HEK293 (cell line): ENCODE measurements around the gene LLCFC1.

Experiments
- CTCF ChIA-PET: fragments of 350-600 bp; formaldehyde crosslinking; extraction: SDS; loops from one replicate; lab custom pipeline; 2021; ENCODE audit warnings: antibody characterized with exemption; lab: Yijun Ruan, JAX
- POLR2A ChIA-PET: fragments of 300-600 bp; formaldehyde crosslinking; extraction: SDS; loops from one replicate; lab custom pipeline; 2020; ENCODE audit warnings: antibody characterized with exemption, inconsistent platforms; lab: Yijun Ruan, JAX
- H3K27ac ChIP-seq: fragments of 200-500 bp; sonication (Bioruptor generic); 2 replicates; pipeline ENCODE4 v1.5.1; 2014; ENCODE audit warnings: low read depth, low read length, control low read depth, inconsistent platforms; ENCODE audit errors: extremely low read depth
- H3K36me3 ChIP-seq, 2 experiments: fragments of 200-500 bp in 1 of 2; sonication (Bioruptor generic) in 1 of 2; 1 replicate in 1 of 2; 2 replicates in 1 of 2; pipeline ENCODE4 v1.5.1; 2014 to 2017; ENCODE audit warnings: inconsistent platforms in 2 of 2, low read length in 2 of 2; ENCODE audit not compliant: control insufficient read depth in 2 of 2, insufficient read depth in 1 of 2
- H3K4me1 ChIP-seq: fragments of 200-500 bp; sonication (Bioruptor generic); 2 replicates; pipeline ENCODE4 v1.5.1; 2014; ENCODE audit warnings: mild to moderate bottlenecking, low read length, inconsistent platforms; ENCODE audit not compliant: control insufficient read depth, insufficient read depth
- H3K4me3 ChIP-seq: 2 replicates; pipeline ENCODE4 v1.5.1; 2011; ENCODE audit warnings: low read depth, mild to moderate bottlenecking, control low read depth, low read length, moderate library complexity
- H3K9me3 ChIP-seq: fragments of 200-500 bp; sonication (Bioruptor generic); 2 replicates; pipeline ENCODE4 v1.5.1; 2014; ENCODE audit warnings: low read depth, low read length, inconsistent platforms; ENCODE audit not compliant: control insufficient read depth, insufficient read depth
- GLI4 ChIP-seq: fragments of 450-650 bp; formaldehyde crosslinking; IDR thresholded peaks from 2 replicates; pipeline ENCODE4 v1.5.1; 2016; ENCODE audit warnings: missing biosample characterization, missing genetic modification characterization
- KLF10 ChIP-seq: fragments of 450-650 bp; IDR thresholded peaks from 2 replicates; pipeline ENCODE4 v1.5.1; 2018; ENCODE audit warnings: missing biosample characterization, mild to moderate bottlenecking, missing genetic modification characterization
- KLF16 ChIP-seq: fragments of 450-650 bp; formaldehyde crosslinking; IDR thresholded peaks from 2 replicates; pipeline ENCODE4 v1.5.1; 2017; ENCODE audit warnings: missing biosample characterization, missing genetic modification characterization
- KLF7 ChIP-seq: fragments of 450-650 bp; formaldehyde crosslinking; IDR thresholded peaks from 2 replicates; pipeline ENCODE4 v1.5.1; 2016; ENCODE audit warnings: missing biosample characterization, missing genetic modification characterization, borderline replicate concordance
- MYNN ChIP-seq: fragments of 450-650 bp; formaldehyde crosslinking; IDR thresholded peaks from 2 replicates; pipeline ENCODE4 v1.5.1; 2016; ENCODE audit warnings: missing biosample characterization, missing genetic modification characterization, borderline replicate concordance
- SETDB1 ChIP-seq: IDR thresholded peaks from one replicate; pipeline ENCODE4 v1.6.1; 2017; ENCODE audit warnings: mild to moderate bottlenecking, low read length, moderate library complexity, mixed read lengths; ENCODE audit not compliant: insufficient read length
- TCF7L2 ChIP-seq: IDR thresholded peaks from 2 replicates; pipeline ENCODE4 v1.6.1; 2011; ENCODE audit warnings: low read depth, mild to moderate bottlenecking, inconsistent platforms, low read length, moderate library complexity, borderline replicate concordance
- YY1 ChIP-seq: fragments of 450-650 bp; formaldehyde crosslinking; IDR thresholded peaks from 2 replicates; pipeline ENCODE4 v1.5.1; 2018; ENCODE audit warnings: missing biosample characterization, missing genetic modification characterization
- ZBTB20 ChIP-seq: fragments of 450-650 bp; formaldehyde crosslinking; IDR thresholded peaks from 2 replicates; pipeline ENCODE4 v1.5.1; 2016; ENCODE audit warnings: missing biosample characterization, missing genetic modification characterization
- ZBTB21 ChIP-seq: fragments of 450-650 bp; formaldehyde crosslinking; IDR thresholded peaks from 2 replicates; pipeline ENCODE4 v1.5.1; 2017; ENCODE audit warnings: missing biosample characterization, missing genetic modification characterization
- ZFP3 ChIP-seq: fragments of 450-650 bp; formaldehyde crosslinking; IDR thresholded peaks from 2 replicates; pipeline ENCODE4 v1.5.1; 2016; ENCODE audit warnings: low read depth, missing biosample characterization, missing genetic modification characterization
- ZNF16 ChIP-seq: fragments of 450-650 bp; formaldehyde crosslinking; IDR thresholded peaks from 2 replicates; pipeline ENCODE4 v1.5.1; 2016; ENCODE audit warnings: low read depth, missing biosample characterization, missing genetic modification characterization
- ZNF169 ChIP-seq: fragments of 450-650 bp; formaldehyde crosslinking; IDR thresholded peaks from 2 replicates; pipeline ENCODE4 v1.5.1; 2016; ENCODE audit warnings: missing biosample characterization, missing genetic modification characterization
- ZNF2 ChIP-seq: fragments of 450-650 bp; formaldehyde crosslinking; IDR thresholded peaks from 2 replicates; pipeline ENCODE4 v1.5.1; 2016; ENCODE audit warnings: missing biosample characterization, missing genetic modification characterization
- ZNF214 ChIP-seq: fragments of 450-650 bp; formaldehyde crosslinking; IDR thresholded peaks from 2 replicates; pipeline ENCODE4 v1.5.1; 2017; ENCODE audit warnings: missing biosample characterization, mild to moderate bottlenecking, missing genetic modification characterization, borderline replicate concordance
- ZNF341 ChIP-seq: fragments of 450-650 bp; formaldehyde crosslinking; IDR thresholded peaks from 2 replicates; pipeline ENCODE4; 2016; ENCODE audit warnings: low read depth, missing biosample characterization, missing genetic modification characterization
- ZNF354C ChIP-seq: fragments of 450-650 bp; formaldehyde crosslinking; IDR thresholded peaks from 2 replicates; pipeline ENCODE4 v1.5.1; 2016; ENCODE audit warnings: missing biosample characterization, missing genetic modification characterization, low read depth, borderline replicate concordance
- ZNF48 ChIP-seq: fragments of 450-650 bp; formaldehyde crosslinking; IDR thresholded peaks from 2 replicates; pipeline ENCODE4 v1.5.1; 2016; ENCODE audit warnings: missing biosample characterization, missing genetic modification characterization
- ZNF514 ChIP-seq: fragments of 450-650 bp; formaldehyde crosslinking; IDR thresholded peaks from 2 replicates; pipeline ENCODE4 v1.5.1; 2016; ENCODE audit warnings: missing biosample characterization, missing genetic modification characterization
- ZNF549 ChIP-seq: fragments of 450-650 bp; IDR thresholded peaks from 2 replicates; pipeline ENCODE4 v1.5.1; 2018; ENCODE audit warnings: missing biosample characterization, missing genetic modification characterization, mild to moderate bottlenecking, inconsistent platforms, moderate library complexity
- ZNF561 ChIP-seq: fragments of 450-650 bp; IDR thresholded peaks from 2 replicates; pipeline ENCODE4 v1.5.1; 2018; ENCODE audit warnings: missing biosample characterization, missing genetic modification characterization, borderline replicate concordance
- ZNF610 ChIP-seq: fragments of 450-650 bp; formaldehyde crosslinking; IDR thresholded peaks from 2 replicates; pipeline ENCODE4 v1.5.1; 2016; ENCODE audit warnings: missing biosample characterization, missing genetic modification characterization, borderline replicate concordance
- ZNF660 ChIP-seq: fragments of 450-650 bp; IDR thresholded peaks from 2 replicates; pipeline ENCODE4 v1.5.1; 2018; ENCODE audit warnings: missing biosample characterization, mild to moderate bottlenecking, missing genetic modification characterization
- ZNF776 ChIP-seq: fragments of 450-650 bp; formaldehyde crosslinking; IDR thresholded peaks from 2 replicates; pipeline ENCODE4 v1.5.0; 2017; ENCODE audit warnings: missing biosample characterization, missing genetic modification characterization, borderline replicate concordance
- TF ChIP-seq, protein P1 (sequence below): fragments of 450-650 bp; formaldehyde crosslinking; IDR thresholded peaks from 2 replicates; pipeline ENCODE4 v1.5.1; 2016; ENCODE audit warnings: missing biosample characterization, missing genetic modification characterization
- TF ChIP-seq, protein P2 (sequence below): fragments of 450-650 bp; formaldehyde crosslinking; optimal IDR thresholded peaks from 2 replicates; pipeline ENCODE3; 2016; ENCODE audit warnings: missing biosample characterization, mild to moderate bottlenecking, missing genetic modification characterization
- TF ChIP-seq, protein P3 (sequence below): sonication (generic); formaldehyde crosslinking; IDR thresholded peaks from 2 replicates; pipeline ENCODE4 v1.8.1; 2022; ENCODE audit warnings: mild to moderate bottlenecking, moderate library complexity, missing genetic modification reagents
- TF ChIP-seq, protein P4 (sequence below): fragments of 450-650 bp; formaldehyde crosslinking; IDR thresholded peaks from 2 replicates; pipeline ENCODE4 v1.5.1; 2016; ENCODE audit warnings: missing biosample characterization, missing genetic modification characterization

Gene LLCFC1

DNA sequence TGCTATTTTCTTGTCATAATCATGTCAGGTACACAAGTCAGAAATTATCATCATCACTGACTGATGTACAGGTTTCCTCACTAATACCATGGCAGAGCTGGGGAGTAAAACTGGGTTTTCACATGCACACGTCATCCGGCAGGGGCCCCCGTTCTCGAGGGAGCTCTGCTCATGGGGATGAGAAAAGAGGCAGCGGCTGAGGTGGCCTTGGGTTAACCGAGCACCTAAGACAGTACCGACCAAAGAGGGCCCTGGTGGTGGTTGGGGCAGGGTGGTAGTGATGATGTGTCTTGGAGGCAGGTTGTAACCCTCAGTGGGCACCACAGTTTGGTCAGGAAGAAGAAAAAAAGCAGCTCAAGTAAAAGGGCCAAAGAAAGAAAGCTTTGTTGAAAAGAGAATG, 41.6 kb upstream of the LLCFC1 start:
- ChIA-PET CTCF (interaction anchor here (1.0 kb wide), 1 partner anchor 103 kb away, joined by 5 read pairs; no protein-coding TSS in a partner anchor), POLR2A (interaction anchor here (0.7 kb wide), 1 partner anchor 22 kb away, joined by 4 read pairs; no protein-coding TSS in a partner anchor)
- Histone ChIP-seq H3K4me3 (no peak overlapping the region), H3K36me3 (no peaks in the 10 kb centered on the region), H3K9me3 (no peaks in the 10 kb centered on the region), H3K4me1 (no peaks in the 10 kb centered on the region), H3K27ac (no peak overlapping the region)
- TF ChIP-seq KLF10 = no peak
- no peak for TF ChIP-seq ZNF610
- TF ChIP-seq, protein P1, sequence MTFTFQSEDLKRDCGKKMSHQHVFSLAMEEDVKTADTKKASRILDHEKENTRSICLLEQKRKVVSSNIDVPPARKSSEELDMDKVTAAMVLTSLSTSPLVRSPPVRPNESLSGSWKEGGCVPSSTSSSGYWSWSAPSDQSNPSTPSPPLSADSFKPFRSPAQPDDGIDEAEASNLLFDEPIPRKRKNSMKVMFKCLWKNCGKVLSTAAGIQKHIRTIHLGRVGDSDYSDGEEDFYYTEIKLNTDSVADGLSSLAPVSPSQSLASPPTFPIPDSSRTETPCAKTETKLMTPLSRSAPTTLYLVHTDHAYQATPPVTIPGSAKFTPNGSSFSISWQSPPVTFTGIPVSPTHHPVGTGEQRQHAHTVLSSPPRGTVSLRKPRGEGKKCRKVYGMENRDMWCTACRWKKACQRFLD (tag by site-specific recombination) = no peak
- TF ChIP-seq ZNF549 (tag by site-specific recombination) = no peak
- no peak for TF ChIP-seq ZFP3
- no peak for TF ChIP-seq ZNF514 (tag by site-specific recombination)
- no peak for TF ChIP-seq ZNF169 (tag by site-specific recombination)
- TF ChIP-seq ZNF341 (tag by site-specific recombination) = no peak
- no peak for TF ChIP-seq ZBTB21 (tag by site-specific recombination)
- no peak for TF ChIP-seq ZNF660 (tag by site-specific recombination)
- TF ChIP-seq GLI4 (tag by site-specific recombination) = no peak
- TF ChIP-seq ZNF2 = no peak
- no peak for TF ChIP-seq ZNF776
- TF ChIP-seq ZNF16 (tag by site-specific recombination) = no peak

DNA sequence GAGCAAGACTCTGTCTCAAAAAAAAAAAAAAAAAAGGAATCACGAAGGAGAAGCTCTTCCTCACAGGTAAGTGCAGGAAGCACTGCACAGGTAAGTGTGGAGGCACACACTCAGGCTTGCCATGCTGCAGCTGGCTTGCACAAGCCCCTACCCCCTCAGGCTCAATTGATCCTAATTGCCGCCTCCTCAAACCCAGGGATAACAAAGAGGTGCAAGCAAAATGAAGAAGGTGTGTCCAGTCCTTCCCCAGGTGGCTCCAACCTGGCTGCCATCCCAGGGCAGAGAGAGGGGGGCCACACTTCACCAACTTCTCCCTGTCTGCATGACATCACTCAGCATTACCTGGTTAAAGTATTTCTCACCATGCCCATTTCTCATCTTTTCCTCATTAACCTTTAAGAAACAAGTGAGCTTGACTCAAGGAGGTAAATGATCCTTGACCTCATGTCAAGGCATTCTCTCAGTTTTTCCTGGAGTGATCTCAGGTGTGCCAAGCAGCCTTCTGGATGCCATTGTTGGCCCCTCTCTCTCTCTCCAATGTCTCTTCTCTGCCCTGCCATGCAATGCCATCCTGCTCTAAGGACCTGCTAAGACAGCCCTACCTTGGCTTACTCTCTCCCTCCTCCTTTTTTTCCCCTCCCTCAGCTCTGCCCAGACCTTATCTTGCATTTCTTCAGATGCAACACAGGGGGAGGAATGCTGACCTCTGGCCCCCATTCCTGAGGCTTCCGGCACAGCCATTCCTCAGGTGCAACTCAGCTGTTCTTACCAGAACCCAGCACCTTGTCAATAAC, 40.7 kb upstream of the LLCFC1 start:
- H3K4me3 ChIP-seq = no peak overlapping the region
- no peaks in the 10 kb centered on the region for H3K9me3 ChIP-seq
- POLR2A ChIA-PET = interaction anchor here (0.7 kb wide), 1 partner anchor 23 kb away, joined by 4 read pairs; no protein-coding TSS in a partner anchor
- CTCF ChIA-PET = interaction anchor here (4.0 kb wide), 1 partner anchor 316 kb away, joined by 16 read pairs; no protein-coding TSS in a partner anchor
- no peaks in the 10 kb centered on the region for H3K4me1 ChIP-seq
- TF ChIP-seq, protein P2, sequence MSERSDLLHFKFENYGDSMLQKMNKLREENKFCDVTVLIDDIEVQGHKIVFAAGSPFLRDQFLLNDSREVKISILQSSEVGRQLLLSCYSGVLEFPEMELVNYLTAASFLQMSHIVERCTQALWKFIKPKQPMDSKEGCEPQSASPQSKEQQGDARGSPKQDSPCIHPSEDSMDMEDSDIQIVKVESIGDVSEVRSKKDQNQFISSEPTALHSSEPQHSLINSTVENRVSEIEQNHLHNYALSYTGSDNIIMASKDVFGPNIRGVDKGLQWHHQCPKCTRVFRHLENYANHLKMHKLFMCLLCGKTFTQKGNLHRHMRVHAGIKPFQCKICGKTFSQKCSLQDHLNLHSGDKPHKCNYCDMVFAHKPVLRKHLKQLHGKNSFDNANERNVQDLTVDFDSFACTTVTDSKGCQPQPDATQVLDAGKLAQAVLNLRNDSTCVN (tag by site-specific recombination) = no peak
- TF ChIP-seq ZNF48 (tag by site-specific recombination) = no peak
- TF ChIP-seq KLF16 (tag by site-specific recombination) = no peak
- TF ChIP-seq ZNF354C (tag by site-specific recombination) = no peak
- no peak for TF ChIP-seq YY1 (tag by site-specific recombination)
- no peak for TF ChIP-seq ZBTB20 (tag by site-specific recombination)
- no peak for TF ChIP-seq SETDB1
- TF ChIP-seq ZNF214 = no peak
- TF ChIP-seq, protein P3, sequence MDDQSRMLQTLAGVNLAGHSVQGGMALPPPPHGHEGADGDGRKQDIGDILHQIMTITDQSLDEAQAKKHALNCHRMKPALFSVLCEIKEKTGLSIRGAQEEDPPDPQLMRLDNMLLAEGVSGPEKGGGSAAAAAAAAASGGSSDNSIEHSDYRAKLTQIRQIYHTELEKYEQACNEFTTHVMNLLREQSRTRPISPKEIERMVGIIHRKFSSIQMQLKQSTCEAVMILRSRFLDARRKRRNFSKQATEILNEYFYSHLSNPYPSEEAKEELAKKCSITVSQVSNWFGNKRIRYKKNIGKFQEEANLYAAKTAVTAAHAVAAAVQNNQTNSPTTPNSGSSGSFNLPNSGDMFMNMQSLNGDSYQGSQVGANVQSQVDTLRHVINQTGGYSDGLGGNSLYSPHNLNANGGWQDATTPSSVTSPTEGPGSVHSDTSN (CRISPR knock-in tag) = no peak
- TF ChIP-seq MYNN = no peak
- TF ChIP-seq ZNF561 (tag by site-specific recombination) = no peak
- TF ChIP-seq, protein P4, sequence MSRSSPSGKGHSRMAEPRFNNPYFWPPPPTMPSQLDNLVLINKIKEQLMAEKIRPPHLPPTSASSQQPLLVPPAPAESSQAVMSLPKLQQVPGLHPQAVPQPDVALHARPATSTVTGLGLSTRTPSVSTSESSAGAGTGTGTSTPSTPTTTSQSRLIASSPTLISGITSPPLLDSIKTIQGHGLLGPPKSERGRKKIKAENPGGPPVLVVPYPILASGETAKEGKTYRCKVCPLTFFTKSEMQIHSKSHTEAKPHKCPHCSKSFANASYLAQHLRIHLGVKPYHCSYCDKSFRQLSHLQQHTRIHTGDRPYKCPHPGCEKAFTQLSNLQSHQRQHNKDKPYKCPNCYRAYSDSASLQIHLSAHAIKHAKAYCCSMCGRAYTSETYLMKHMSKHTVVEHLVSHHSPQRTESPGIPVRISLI (tag by site-specific recombination) = no peak
- no peak for TF ChIP-seq TCF7L2
- TF ChIP-seq KLF7 (tag by site-specific recombination) = no peak
- TF ChIP-seq, all 188 proteins: peak for 0
- Histone ChIP-seq H3K27ac (no peak overlapping the region), H3K36me3 (no peaks in the 10 kb centered on the region)
